HepG2 (cell line): ENCODE measurements around the gene CACNB4. TPM values are rescaled to one million over a fixed set of nuclear protein-coding genes. Genes with fewer than 3 reads are reported as not detected.

Experiments used
- HDAC2 ChIP-seq: sonication (generic); formaldehyde crosslinking; IDR thresholded peaks from 2 replicates; pipeline ENCODE4 v1.4.0; 2020; ENCODE audit warnings: missing genetic modification reagents
- HES4 ChIP-seq: sonication (generic); formaldehyde crosslinking; IDR thresholded peaks from 2 replicates; pipeline ENCODE4 v1.9.0; 2021; ENCODE audit warnings: mild to moderate bottlenecking, missing genetic modification reagents, borderline replicate concordance
- SP140L ChIP-seq: sonication (generic); formaldehyde crosslinking; IDR thresholded peaks from 2 replicates; pipeline ENCODE4 v1.4.0; 2020; ENCODE audit warnings: missing genetic modification reagents, borderline replicate concordance
- TCF7L2 ChIP-seq: IDR thresholded peaks from 2 replicates; pipeline ENCODE4 v1.6.1; 2011; ENCODE audit warnings: mild to moderate bottlenecking, low read depth, low read length, moderate library complexity
- ZFX ChIP-seq: sonication (generic); formaldehyde crosslinking; IDR thresholded peaks from 2 replicates; pipeline ENCODE4 v1.4.0; 2020; ENCODE audit warnings: mild to moderate bottlenecking, low read depth, missing genetic modification reagents, moderate library complexity
- ZNF773 ChIP-seq: sonication (generic); formaldehyde crosslinking; IDR thresholded peaks from 2 replicates; pipeline ENCODE4 v1.4.0; 2020; ENCODE audit warnings: missing genetic modification reagents, borderline replicate concordance
- ZSCAN30 ChIP-seq: sonication (generic); formaldehyde crosslinking; IDR thresholded peaks from 2 replicates; pipeline ENCODE4 v1.5.0; 2020; ENCODE audit warnings: mild to moderate bottlenecking, missing genetic modification reagents
- polyA plus RNA-seq, 8 experiments: library from polyadenylated mRNA; depleted of rRNA in 3 of 8; stranded (reverse) in 7 of 8; unstranded in 1 of 8; fragments of >200 nt; fragmentation: Illumina TruSeq in 4 of 8; extraction: Trizol in 4 of 8; gene quantifications; 2 replicates each; pipeline versions ENCODE4 v1.2.1 to v1.2.3, GENCODE V29; 2011 to 2016; ENCODE audit warnings: low read depth in 4 of 8, missing spikeins in 1 of 8, mixed read lengths in 1 of 8; ENCODE audit not compliant: insufficient read depth in 1 of 8
- total RNA-seq, 5 experiments: library from RNA; depleted of rRNA; stranded (reverse); fragments of >200 nt; fragmentation: Illumina TruSeq; extraction: Trizol; gene quantifications; 2 replicates each; pipeline ENCODE4 v1.2.3, GENCODE V29; 2016; ENCODE audit warnings: low read depth in 1 of 5
- TF ChIP-seq, protein P1 (sequence below): sonication (generic); formaldehyde crosslinking; IDR thresholded peaks from 2 replicates; pipeline ENCODE4 v1.4.0; 2020; ENCODE audit warnings: missing genetic modification reagents, borderline replicate concordance
- TF ChIP-seq, protein P2 (sequence below): sonication (generic); formaldehyde crosslinking; IDR thresholded peaks from 2 replicates; pipeline ENCODE4 v1.4.0; 2020; ENCODE audit warnings: mild to moderate bottlenecking, missing genetic modification reagents
- TF ChIP-seq, protein P3 (sequence below): IDR thresholded peaks from 2 replicates; pipeline ENCODE4 v1.6.1; 2016
- TF ChIP-seq, protein P4 (sequence below): sonication (generic); formaldehyde crosslinking; conservative IDR thresholded peaks from 2 replicates; pipeline ENCODE4 v1.5.0; 2020; ENCODE audit warnings: missing genetic modification reagents
- TF ChIP-seq, protein P5 (sequence below): sonication (generic); formaldehyde crosslinking; IDR thresholded peaks from 2 replicates; pipeline ENCODE4 v1.5.1; 2020; ENCODE audit warnings: mild to moderate bottlenecking, missing genetic modification reagents, moderate library complexity
- TF ChIP-seq, protein P6 (sequence below): sonication (generic); formaldehyde crosslinking; IDR thresholded peaks from 2 replicates; pipeline ENCODE4 v1.4.0; 2020; ENCODE audit warnings: missing genetic modification reagents, borderline replicate concordance
- TF ChIP-seq, protein P7 (sequence below): sonication (generic); formaldehyde crosslinking; IDR thresholded peaks from 2 replicates; pipeline ENCODE4 v1.8.0; 2023; ENCODE audit warnings: mild to moderate bottlenecking, missing genetic modification reagents

CACNB4 gene
- total and polyA plus RNA-seq, 2 of the 13 experiments (the other 11 are each of a cell fraction or from before 2014, with no cell fraction given): 5.1 to 14.3 TPM

DNA sequence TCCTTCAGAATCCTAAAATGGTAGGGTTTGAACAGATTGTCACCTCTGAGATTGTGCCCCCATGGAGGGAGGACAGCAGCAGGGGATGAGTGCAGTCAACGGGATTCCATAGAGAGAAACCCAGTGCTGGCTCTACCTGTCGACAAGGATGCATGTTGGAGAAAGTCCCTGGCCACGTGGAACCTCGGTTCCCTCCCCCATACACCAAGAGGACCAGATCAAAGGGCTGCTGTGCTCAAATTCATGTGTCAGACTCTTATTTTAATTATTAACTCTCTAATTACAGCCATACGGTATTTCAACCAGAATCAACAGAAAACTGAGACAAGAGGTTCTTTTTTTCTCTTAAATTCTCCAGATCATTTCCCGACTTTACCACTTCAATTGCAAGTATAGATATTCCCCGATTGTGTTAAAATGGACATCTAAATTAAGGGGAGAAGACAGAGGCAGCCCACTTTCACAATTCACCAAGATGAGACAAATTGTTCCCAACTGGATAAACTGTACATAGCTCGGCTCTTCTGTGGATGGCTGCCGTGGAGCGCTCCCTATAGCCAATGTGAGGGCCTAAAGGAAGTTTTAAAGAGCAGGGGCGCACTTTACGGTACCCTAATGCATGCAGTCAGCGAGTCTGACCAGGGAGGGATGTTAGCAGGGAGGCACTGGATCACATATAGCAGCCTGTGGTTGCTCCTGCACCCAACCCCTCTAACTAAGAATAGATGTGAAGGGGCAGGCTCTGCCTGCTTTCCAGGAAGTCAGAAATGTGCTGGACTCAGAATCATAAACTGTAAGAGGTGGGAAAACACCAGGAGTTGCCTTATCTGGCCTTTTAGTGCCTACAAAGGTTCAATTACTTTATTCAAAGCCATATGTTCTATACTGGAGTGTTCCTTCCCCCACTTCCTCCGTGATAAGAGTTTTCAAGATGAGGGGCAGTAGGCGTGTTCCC, 123.1 kb downstream of the CACNB4 start (continued):
- TF ChIP-seq, protein P1, sequence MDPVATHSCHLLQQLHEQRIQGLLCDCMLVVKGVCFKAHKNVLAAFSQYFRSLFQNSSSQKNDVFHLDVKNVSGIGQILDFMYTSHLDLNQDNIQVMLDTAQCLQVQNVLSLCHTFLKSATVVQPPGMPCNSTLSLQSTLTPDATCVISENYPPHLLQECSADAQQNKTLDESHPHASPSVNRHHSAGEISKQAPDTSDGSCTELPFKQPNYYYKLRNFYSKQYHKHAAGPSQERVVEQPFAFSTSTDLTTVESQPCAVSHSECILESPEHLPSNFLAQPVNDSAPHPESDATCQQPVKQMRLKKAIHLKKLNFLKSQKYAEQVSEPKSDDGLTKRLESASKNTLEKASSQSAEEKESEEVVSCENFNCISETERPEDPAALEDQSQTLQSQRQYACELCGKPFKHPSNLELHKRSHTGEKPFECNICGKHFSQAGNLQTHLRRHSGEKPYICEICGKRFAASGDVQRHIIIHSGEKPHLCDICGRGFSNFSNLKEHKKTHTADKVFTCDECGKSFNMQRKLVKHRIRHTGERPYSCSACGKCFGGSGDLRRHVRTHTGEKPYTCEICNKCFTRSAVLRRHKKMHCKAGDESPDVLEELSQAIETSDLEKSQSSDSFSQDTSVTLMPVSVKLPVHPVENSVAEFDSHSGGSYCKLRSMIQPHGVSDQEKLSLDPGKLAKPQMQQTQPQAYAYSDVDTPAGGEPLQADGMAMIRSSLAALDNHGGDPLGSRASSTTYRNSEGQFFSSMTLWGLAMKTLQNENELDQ (CRISPR knock-in tag): no peak
- TF ChIP-seq ZNF773 (CRISPR knock-in tag) (no peak), ZSCAN30 (CRISPR knock-in tag) (no peak), SP140L (CRISPR knock-in tag) (no peak), ZFX (CRISPR knock-in tag) (peak; percentile 31; the same call in 1 of the 2 replicates), HDAC2 (CRISPR knock-in tag) (no peak), TCF7L2 (peak; percentile 67; the same call in 1 of the 2 replicates), HES4 (CRISPR knock-in tag) (no peak)
- TF ChIP-seq, protein P2, sequence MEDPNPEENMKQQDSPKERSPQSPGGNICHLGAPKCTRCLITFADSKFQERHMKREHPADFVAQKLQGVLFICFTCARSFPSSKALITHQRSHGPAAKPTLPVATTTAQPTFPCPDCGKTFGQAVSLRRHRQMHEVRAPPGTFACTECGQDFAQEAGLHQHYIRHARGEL (CRISPR knock-in tag): no peak
- TF ChIP-seq, protein P3, sequence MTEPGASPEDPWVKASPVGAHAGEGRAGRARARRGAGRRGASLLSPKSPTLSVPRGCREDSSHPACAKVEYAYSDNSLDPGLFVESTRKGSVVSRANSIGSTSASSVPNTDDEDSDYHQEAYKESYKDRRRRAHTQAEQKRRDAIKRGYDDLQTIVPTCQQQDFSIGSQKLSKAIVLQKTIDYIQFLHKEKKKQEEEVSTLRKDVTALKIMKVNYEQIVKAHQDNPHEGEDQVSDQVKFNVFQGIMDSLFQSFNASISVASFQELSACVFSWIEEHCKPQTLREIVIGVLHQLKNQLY (CRISPR knock-in tag): no peak
- TF ChIP-seq, protein P4, sequence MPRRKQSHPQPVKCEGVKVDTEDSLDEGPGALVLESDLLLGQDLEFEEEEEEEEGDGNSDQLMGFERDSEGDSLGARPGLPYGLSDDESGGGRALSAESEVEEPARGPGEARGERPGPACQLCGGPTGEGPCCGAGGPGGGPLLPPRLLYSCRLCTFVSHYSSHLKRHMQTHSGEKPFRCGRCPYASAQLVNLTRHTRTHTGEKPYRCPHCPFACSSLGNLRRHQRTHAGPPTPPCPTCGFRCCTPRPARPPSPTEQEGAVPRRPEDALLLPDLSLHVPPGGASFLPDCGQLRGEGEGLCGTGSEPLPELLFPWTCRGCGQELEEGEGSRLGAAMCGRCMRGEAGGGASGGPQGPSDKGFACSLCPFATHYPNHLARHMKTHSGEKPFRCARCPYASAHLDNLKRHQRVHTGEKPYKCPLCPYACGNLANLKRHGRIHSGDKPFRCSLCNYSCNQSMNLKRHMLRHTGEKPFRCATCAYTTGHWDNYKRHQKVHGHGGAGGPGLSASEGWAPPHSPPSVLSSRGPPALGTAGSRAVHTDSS (CRISPR knock-in tag): no peak
- TF ChIP-seq, protein P5, sequence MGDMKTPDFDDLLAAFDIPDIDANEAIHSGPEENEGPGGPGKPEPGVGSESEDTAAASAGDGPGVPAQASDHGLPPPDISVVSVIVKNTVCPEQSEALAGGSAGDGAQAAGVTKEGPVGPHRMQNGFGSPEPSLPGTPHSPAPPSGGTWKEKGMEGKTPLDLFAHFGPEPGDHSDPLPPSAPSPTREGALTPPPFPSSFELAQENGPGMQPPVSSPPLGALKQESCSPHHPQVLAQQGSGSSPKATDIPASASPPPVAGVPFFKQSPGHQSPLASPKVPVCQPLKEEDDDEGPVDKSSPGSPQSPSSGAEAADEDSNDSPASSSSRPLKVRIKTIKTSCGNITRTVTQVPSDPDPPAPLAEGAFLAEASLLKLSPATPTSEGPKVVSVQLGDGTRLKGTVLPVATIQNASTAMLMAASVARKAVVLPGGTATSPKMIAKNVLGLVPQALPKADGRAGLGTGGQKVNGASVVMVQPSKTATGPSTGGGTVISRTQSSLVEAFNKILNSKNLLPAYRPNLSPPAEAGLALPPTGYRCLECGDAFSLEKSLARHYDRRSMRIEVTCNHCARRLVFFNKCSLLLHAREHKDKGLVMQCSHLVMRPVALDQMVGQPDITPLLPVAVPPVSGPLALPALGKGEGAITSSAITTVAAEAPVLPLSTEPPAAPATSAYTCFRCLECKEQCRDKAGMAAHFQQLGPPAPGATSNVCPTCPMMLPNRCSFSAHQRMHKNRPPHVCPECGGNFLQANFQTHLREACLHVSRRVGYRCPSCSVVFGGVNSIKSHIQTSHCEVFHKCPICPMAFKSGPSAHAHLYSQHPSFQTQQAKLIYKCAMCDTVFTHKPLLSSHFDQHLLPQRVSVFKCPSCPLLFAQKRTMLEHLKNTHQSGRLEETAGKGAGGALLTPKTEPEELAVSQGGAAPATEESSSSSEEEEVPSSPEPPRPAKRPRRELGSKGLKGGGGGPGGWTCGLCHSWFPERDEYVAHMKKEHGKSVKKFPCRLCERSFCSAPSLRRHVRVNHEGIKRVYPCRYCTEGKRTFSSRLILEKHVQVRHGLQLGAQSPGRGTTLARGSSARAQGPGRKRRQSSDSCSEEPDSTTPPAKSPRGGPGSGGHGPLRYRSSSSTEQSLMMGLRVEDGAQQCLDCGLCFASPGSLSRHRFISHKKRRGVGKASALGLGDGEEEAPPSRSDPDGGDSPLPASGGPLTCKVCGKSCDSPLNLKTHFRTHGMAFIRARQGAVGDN: no peak; the same call in 1 of the 2 replicates
- TF ChIP-seq, protein P6, sequence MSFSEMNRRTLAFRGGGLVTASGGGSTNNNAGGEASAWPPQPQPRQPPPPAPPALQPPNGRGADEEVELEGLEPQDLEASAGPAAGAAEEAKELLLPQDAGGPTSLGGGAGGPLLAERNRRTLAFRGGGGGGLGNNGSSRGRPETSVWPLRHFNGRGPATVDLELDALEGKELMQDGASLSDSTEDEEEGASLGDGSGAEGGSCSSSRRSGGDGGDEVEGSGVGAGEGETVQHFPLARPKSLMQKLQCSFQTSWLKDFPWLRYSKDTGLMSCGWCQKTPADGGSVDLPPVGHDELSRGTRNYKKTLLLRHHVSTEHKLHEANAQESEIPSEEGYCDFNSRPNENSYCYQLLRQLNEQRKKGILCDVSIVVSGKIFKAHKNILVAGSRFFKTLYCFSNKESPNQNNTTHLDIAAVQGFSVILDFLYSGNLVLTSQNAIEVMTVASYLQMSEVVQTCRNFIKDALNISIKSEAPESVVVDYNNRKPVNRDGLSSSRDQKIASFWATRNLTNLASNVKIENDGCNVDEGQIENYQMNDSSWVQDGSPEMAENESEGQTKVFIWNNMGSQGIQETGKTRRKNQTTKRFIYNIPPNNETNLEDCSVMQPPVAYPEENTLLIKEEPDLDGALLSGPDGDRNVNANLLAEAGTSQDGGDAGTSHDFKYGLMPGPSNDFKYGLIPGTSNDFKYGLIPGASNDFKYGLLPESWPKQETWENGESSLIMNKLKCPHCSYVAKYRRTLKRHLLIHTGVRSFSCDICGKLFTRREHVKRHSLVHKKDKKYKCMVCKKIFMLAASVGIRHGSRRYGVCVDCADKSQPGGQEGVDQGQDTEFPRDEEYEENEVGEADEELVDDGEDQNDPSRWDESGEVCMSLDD (CRISPR knock-in tag): no peak
- TF ChIP-seq, protein P7, sequence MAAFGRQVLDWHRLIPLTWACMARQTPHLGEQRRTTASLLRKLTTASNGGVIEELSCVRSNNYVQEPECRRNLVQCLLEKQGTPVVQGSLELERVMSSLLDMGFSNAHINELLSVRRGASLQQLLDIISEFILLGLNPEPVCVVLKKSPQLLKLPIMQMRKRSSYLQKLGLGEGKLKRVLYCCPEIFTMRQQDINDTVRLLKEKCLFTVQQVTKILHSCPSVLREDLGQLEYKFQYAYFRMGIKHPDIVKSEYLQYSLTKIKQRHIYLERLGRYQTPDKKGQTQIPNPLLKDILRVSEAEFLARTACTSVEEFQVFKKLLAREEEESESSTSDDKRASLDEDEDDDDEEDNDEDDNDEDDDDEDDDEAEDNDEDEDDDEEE (CRISPR knock-in tag): no peak
